Measurements from ENCODE around the gene KCTD13.
A peak's percentile ranks its signal among the peaks of the same experiment; 100 is the strongest.
"Not testable (repeated sequence)": the region's sequence is repeated elsewhere in the genome, so short reads cannot be mapped to it uniquely, and the experiment has no call there.

The KCTD13 gene

DNA sequence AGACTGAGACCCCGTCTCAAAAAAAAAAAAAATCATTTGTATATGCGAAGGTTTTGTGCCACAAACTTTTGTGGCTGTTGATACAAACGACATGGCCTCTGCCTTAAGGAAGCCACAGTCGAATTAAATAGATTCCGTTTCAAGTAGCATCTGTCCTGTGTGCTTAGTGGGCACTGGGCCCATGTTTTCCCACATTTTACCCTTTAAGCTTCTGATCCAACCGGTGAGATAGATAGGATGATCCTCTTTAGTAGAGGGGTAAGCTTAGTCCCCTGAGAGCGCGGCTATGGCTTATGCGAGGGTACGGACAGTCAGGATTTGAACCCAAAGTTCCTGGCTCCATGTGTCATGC, 35.1 kb upstream of the KCTD13 start:
- intact Hi-C loops (cut with micrococcal nuclease), result loop anchor here (1.0 to 5.0 kb wide), 2 partner anchors 59 to 98 kb away; partner anchors contain the start of genes ASPHD1 and CDIPT
- peak overlapping the region; percentile 76 for H3K4me3 Mint-ChIP-seq
- peaks cover 36% of the 10 kb centered on the region for H3K36me3 Mint-ChIP-seq (ENCODE audit: low read depth)
- no peaks in the 10 kb centered on the region for H3K27me3 Mint-ChIP-seq
- peak overlapping the region; percentile 96 for H3K27ac Mint-ChIP-seq
- no peaks in the 10 kb centered on the region for H3K9me3 Mint-ChIP-seq
- H3K4me1 Mint-ChIP-seq (ENCODE audit: low read depth), result peaks cover 17% of the 10 kb centered on the region

DNA sequence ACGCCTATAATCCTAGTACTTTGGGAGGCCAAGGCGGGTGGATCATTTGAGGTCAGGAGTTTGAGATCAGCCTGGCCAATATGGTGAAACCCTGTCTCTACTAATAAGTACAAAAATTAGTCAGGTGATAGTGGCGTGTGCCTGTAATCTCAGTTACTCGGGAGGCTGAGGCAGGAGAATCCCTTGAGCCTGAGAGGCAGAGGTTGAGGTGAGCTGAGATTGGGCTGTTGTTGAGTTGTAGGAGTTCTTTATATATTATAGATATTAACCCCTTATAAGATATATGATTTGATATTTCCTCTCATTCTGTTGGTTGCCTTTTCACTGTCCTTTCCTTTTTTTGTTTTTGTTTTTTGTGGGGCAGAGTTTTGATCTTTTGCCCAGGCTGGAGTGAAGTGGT, 33.8 kb upstream of the KCTD13 start:
- intact Hi-C loops (cut with micrococcal nuclease), result loop anchor here (5.0 kb wide), 1 partner anchor 58 kb away; the partner anchor contains the start of gene ASPHD1
- not testable (repeated sequence) for H3K9me3 Mint-ChIP-seq, H3K4me3 Mint-ChIP-seq, H3K27me3 Mint-ChIP-seq, H3K27ac Mint-ChIP-seq
- Mint-ChIP-seq H3K36me3 (ENCODE audit: low read depth) (peaks cover 25% of the 10 kb centered on the region), H3K4me1 (ENCODE audit: low read depth) (peaks cover 17% of the 10 kb centered on the region)

DNA sequence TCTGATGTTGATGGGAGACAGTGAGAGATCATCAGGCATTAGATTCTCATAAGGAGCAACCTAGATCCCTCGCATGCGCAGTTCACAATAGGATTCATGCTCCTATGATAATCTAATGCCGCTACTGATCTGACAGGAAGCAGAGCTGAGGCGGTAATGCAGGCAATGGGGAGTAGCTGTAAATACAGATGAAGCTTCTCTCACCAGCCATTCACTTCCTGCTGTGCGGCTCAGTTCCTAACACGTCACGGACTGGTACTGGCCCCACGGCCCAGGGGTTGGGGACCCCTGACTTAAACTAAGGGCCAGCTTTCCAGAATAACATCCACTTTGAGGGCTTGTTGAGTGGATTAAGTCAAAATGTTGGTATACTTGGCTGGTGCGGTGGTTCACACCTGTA, 33.3 kb upstream of the KCTD13 start:
- Mint-ChIP-seq H3K27ac (no peak overlapping the region), H3K27me3 (no peaks in the 10 kb centered on the region), H3K36me3 (ENCODE audit: low read depth) (peaks cover 19% of the 10 kb centered on the region), H3K4me3 (no peak overlapping the region), H3K9me3 (no peaks in the 10 kb centered on the region), H3K4me1 (ENCODE audit: low read depth) (peaks cover 17% of the 10 kb centered on the region)
- intact Hi-C loops (cut with micrococcal nuclease), result no loop called here

DNA sequence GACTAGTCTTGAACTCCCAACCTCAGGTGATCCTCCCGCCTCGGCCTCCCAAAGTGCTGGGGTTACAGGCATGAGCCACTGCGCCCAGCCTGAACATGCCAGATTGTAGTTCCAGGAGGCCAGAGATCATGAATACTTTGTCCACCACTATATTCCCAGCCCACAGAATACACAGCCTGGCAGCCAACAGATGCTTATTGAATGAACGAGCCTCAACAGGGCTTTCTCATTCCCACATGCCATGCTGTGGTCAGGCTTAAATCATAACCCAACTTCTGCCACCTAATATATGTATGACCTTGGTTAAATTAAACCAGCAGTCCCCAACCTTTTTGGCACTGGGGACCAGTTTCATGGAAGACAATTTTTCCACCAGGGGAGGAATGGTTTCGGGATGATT, 32.7 kb upstream of the KCTD13 start:
- H3K4me3 Mint-ChIP-seq, result no peak overlapping the region
- intact Hi-C loops (cut with micrococcal nuclease), result no loop called here
- H3K36me3 Mint-ChIP-seq (ENCODE audit: low read depth), result peaks cover 14% of the 10 kb centered on the region
- no peaks in the 10 kb centered on the region for H3K27me3 Mint-ChIP-seq
- no peaks in the 10 kb centered on the region for H3K9me3 Mint-ChIP-seq
- no peak overlapping the region for H3K27ac Mint-ChIP-seq
- H3K4me1 Mint-ChIP-seq (ENCODE audit: low read depth), result peaks cover 17% of the 10 kb centered on the region

DNA sequence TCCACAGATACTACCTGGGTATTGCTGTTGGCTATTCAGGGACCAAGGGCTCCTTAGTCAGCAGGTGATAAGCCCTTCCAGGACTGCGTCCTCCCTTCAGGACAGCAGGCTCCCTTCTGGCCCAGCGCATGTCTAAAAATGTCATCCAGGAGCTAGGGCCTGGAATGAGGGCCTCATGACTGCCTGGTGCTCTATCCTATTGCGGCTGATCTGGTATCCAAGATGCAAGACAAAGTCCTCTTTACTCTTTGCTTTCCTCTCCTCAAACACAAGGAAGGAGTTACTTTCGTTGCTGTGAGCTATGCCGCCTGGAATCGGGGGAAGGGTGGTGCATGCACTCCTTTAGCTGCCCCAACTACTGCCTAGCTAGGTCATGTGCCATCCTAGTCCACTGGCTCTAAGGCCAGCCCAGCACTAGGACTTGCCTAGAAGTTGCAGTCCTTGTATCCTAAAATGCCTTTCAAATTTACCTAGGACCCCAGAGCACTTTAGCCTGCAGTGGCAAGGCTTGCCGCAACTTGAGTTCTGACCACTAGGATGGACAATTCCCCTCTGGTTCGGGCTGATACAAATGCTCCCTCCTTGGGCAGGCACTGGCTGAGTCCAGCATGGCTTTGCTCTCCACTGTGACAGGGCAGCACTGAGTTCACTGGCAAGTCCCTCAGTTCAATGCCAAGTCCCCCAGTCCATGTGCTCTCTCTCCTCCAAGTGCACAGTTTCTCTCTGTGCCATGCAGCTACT, 25.8 kb upstream of the KCTD13 start:
- Mint-ChIP-seq H3K36me3 (ENCODE audit: low read depth) (no peaks in the 10 kb centered on the region), H3K4me3 (no peak overlapping the region), H3K27me3 (no peaks in the 10 kb centered on the region), H3K27ac (no peak overlapping the region), H3K9me3 (no peaks in the 10 kb centered on the region), H3K4me1 (ENCODE audit: low read depth) (no peaks in the 10 kb centered on the region)
- intact Hi-C loops (cut with micrococcal nuclease), result no loop called here

DNA sequence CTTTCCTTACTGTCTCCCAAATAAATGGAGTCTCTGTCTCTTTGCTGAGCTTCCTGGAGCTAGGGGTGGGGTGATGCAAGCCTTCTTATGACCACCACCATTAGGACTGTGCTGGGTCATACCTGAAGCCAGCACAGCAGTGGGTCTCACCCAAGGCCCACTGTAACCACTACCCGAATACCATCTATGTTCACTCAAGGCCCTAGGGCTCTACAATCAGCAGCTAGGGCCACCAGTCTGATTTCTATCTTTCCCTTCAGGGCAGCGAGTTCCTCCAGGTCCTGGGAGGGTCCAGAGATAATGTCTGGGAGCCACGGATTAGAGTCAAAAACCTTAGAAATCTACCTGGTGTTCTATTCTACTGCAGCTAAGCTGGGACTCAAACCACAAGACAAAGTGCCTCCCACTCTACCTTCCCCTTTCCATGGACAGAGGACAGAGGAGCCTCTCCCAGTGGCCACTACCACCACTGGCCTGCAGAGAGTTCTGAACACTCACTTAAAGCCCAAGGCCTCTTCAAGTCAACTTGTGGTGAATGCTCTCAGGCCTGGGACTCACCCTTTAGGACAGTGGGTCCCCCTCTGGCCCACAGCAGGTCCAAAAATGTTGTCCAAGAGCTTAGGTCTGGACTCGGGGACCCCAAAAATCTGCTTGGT, 24.9 kb upstream of the KCTD13 start:
- intact Hi-C loops (cut with micrococcal nuclease), result no loop called here
- Mint-ChIP-seq H3K27me3 (no peaks in the 10 kb centered on the region), H3K4me1 (ENCODE audit: low read depth) (no peaks in the 10 kb centered on the region), H3K27ac (no peak overlapping the region), H3K9me3 (no peaks in the 10 kb centered on the region), H3K4me3 (no peak overlapping the region), H3K36me3 (ENCODE audit: low read depth) (no peaks in the 10 kb centered on the region)

- H3K36me3 Mint-ChIP-seq (ENCODE audit: low read depth), result no peaks in the 10 kb centered on the region
- H3K27ac Mint-ChIP-seq, result no peak overlapping the region
- H3K9me3 Mint-ChIP-seq, result no peaks in the 10 kb centered on the region
- intact Hi-C loops (cut with micrococcal nuclease), result no loop called here
- no peaks in the 10 kb centered on the region for H3K4me1 Mint-ChIP-seq (ENCODE audit: low read depth)
- H3K27me3 Mint-ChIP-seq, result peaks cover 5% of the 10 kb centered on the region
- no peak overlapping the region for H3K4me3 Mint-ChIP-seq
Observed at GRCh38 chr16:29947897-29948296, 21.9 kb upstream of the KCTD13 start.

- Mint-ChIP-seq H3K4me3 (no peak overlapping the region), H3K27me3 (peaks cover 19% of the 10 kb centered on the region), H3K27ac (no peak overlapping the region), H3K4me1 (ENCODE audit: low read depth) (no peaks in the 10 kb centered on the region), H3K9me3 (no peaks in the 10 kb centered on the region), H3K36me3 (ENCODE audit: low read depth) (no peaks in the 10 kb centered on the region)
- intact Hi-C loops (cut with micrococcal nuclease), result no loop called here
Observed at GRCh38 chr16:29943846-29944799, 18.1 kb upstream of the KCTD13 start.

- intact Hi-C loops (cut with micrococcal nuclease), result no loop called here
- Mint-ChIP-seq H3K4me1 (ENCODE audit: low read depth) (no peaks in the 10 kb centered on the region), H3K4me3 (no peak overlapping the region), H3K36me3 (ENCODE audit: low read depth) (no peaks in the 10 kb centered on the region), H3K27me3 (peaks cover 22% of the 10 kb centered on the region), H3K27ac (no peak overlapping the region), H3K9me3 (no peaks in the 10 kb centered on the region)
Observed at GRCh38 chr16:29940656-29941055, 14.6 kb upstream of the KCTD13 start.

- H3K36me3 Mint-ChIP-seq (ENCODE audit: low read depth); intact Hi-C loops (cut with micrococcal nuclease); H3K27ac Mint-ChIP-seq; H3K4me3 Mint-ChIP-seq; H3K9me3 Mint-ChIP-seq: not testable (repeated sequence)
- Mint-ChIP-seq H3K4me1 (ENCODE audit: low read depth) (peaks cover 10% of the 10 kb centered on the region), H3K27me3 (peaks cover 15% of the 10 kb centered on the region)
Observed at GRCh38 chr16:29931750-29932149, 5.7 kb upstream of the KCTD13 start.

DNA sequence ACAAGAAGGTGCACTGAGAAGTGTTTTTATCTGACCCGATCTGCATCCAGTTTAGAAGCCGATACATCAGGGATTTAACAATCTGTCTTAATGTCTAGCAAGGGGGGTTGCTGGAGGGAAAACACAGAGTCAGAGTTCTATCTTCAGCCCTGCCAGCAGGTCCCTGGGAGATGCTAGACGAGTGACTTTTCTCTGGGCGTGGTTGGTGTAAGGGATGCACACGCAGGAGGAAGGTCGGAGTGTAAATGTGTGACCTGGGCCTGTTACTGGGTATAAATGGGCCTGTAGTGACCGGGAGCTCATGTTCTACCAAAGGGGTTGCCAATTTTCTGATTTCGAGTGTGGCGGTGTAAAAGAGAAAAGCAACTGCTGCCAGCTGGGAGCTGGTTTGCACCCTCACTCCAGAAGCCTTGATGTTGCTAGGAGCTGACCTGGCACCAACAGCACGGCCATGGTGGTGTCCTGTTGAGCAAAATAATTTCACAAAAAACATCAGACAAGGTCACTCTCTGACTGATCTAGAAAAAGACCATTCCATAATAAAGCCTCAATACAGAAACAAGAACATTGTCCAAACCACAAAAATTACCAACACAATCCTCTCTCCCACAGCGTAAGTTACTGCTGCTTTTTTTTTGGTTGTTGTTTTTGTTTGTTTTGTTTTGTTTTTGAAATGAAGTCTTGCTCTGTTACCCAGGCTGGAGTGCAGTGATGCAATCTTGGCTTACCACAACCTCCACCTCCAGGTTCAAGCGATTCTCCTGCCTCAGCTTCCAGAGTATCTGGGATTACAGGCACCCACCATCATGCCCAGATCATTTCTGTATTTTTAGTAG, 1.3 kb upstream of the KCTD13 start:
- peaks cover 34% of the 10 kb centered on the region for H3K4me1 Mint-ChIP-seq (ENCODE audit: low read depth)
- peaks cover 39% of the 10 kb centered on the region for H3K36me3 Mint-ChIP-seq (ENCODE audit: low read depth)
- peak overlapping the region; percentile 93 for H3K27ac Mint-ChIP-seq

DNA sequence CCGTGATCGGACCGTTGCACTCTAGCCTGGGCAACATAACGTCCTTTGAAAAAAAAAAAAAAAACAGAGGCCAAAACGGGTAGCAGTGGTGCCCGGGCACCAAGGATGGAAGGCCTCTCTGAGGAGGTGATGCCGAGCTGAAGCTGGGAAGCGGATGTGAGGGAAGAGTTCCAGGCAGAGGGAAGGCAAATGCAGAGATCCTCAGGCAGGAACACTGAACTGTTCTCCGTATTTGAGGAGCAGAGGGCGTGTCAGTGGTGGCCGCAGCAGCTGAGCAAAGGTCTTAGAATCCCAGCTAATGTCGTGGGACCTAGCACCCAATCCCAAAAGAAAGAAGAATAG, 656 bp upstream of the KCTD13 start:
- peak overlapping the region; percentile 93 for H3K27ac Mint-ChIP-seq
- H3K36me3 Mint-ChIP-seq (ENCODE audit: low read depth), result peaks cover 40% of the 10 kb centered on the region
- intact Hi-C loops (cut with micrococcal nuclease), result no loop called here
- peaks cover 34% of the 10 kb centered on the region for H3K4me1 Mint-ChIP-seq (ENCODE audit: low read depth)
- H3K9me3 Mint-ChIP-seq, result no peaks in the 10 kb centered on the region
- H3K4me3 Mint-ChIP-seq, result peak overlapping the region; percentile 92
- no peaks in the 10 kb centered on the region for H3K27me3 Mint-ChIP-seq

More for the DNA sequence above, 1.3 kb upstream of the KCTD13 start:
- Mint-ChIP-seq H3K4me3 (peak overlapping the region; percentile 92), H3K27me3 (no peaks in the 10 kb centered on the region), H3K9me3 (no peaks in the 10 kb centered on the region)
- intact Hi-C loops (cut with micrococcal nuclease), result no loop called here

- Mint-ChIP-seq H3K27me3 (no peaks in the 10 kb centered on the region), H3K36me3 (ENCODE audit: low read depth) (peaks cover 55% of the 10 kb centered on the region), H3K9me3 (no peaks in the 10 kb centered on the region), H3K4me3 (peak overlapping the region; percentile 92), H3K27ac (peak overlapping the region; percentile 93), H3K4me1 (ENCODE audit: low read depth) (peaks cover 34% of the 10 kb centered on the region)
- intact Hi-C loops (cut with micrococcal nuclease), result no loop called here
Observed at GRCh38 chr16:29925105-29925756, 795 bp downstream of the KCTD13 start.
